NCI-H345 (cell line): Measurements from ENCODE around the gene MTFR2.

ENCODE experiments used
- DNase-seq: peaks from one replicate; lab custom pipeline; 2025; lab: John Stamatoyannopoulos, UW

Gene MTFR2

GRCh38 chr6:136249811-136250685 is at the start of gene MTFR2:
MTFR2 (minus strand) TSS chr6:136250311; CDS start chr6:136249099, 1,212 bp downstream.
- peak; percentile 99 for DNase-seq

DNA sequence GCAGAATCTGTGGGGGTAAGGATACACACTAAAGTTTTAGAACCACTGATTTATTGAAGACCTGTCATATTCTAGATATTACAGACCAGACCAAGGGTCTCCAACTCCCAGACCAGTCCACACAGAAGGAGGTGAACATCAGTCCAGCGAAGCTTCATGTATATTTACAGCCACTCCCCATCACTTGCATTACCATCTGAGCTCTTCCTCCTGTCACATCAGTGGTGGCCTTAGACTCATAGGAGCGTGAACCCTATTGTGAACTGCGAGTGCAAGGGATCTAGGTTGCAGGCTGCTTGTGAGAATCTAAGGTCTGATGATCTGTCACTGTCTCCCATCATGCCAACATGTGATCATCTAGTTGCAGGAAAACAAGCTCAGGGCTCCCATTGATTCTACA is 44.5 kb upstream of the MTFR2 start:
- no peak for DNase-seq

DNA sequence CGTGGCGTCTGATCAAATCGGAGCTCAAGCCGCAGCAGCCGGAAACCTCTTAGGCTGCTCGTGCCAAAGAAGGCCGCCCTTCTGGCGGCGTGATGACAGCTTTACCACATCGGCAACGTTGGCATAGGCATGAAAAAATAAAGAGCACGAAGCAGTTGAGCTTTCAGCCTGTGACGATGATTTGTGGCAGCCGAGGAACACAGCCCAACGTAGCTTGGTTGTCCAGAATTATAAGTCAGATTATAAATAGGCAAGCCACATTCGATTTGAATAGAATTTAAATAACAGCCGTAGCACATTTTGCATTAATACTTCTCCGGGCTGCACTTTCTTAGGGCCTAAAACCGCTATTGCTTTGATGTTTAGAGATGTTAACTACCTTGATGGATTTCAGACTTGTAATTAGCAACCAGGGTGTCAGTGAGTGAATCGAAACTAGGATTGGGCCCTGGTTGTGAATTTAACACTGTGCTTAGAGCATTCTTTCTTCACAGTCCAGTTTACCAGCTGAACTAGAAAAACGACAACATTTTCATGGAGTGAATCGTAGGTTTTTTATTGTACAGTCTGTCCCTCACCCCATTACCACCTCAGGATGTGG is 40.4 kb upstream of the MTFR2 start:
- DNase-seq, result peak; percentile 72

- DNase-seq, result peak; percentile 99
Measured at GRCh38 chr6:136289579-136290409, 39.7 kb upstream of the MTFR2 start, which contains the start of gene BCLAF1. BCLAF1 (minus strand) TSS chr6:136289846; CDS start chr6:136279866, 9,980 bp downstream.

GRCh38 chr6:136289327-136289578 is 39.1 kb upstream of the MTFR2 start:
- peak; percentile 93 for DNase-seq

DNA sequence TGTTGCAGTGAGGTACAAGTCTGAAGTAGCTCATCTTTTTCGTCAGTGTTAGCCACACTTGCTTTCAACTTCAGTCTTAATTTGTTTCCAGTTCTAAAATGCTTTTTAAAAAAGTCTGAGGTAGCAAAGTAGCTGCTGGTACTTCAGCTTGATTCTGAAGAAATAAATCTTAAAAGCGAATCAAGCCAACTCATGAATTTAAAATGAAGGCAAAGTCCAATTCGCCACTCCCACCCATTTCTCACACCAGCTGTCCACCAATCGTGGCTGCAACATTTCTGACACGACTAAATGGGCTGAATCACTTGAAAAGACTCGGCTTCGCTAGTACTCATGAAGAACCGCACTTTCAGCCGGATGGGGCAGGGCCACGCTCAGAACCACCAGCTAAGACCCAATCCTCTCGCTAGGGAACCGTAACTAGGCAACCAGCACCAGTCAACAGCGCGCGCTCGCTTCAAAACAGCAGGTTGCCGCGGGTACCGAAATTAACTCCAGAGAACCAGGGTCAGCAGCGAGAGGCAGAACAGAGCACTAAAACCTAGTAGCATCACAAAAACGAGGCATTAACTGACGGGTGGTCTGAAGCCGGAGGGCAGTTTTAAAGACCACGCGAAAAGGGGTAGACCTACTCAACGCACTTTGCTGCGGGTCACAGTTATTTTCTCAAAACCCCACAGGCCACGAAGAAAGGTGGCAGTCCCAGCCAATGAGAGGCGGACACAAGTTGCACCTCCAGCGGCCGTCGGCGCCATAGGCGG is 38.6 kb upstream of the MTFR2 start:
- DNase-seq, result peak; percentile 68

DNA sequence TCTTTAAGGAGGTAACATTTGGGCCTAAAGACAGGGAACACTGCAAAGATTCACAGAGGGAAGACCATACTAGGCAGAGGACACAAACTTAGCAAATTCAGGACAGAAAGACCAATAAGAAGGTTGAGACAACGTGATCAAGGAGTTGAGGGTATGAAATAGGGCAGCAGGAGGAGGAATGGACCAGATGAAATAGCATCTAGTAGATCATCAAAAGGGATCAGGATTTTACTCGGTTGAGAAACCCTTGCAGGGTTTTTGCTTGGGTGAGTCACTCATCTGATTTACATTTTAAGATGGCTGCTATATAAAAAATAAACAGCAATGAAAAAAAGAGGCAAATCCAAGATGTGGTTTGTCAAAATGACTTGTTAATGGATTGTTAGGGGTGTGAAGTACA is 34.8 kb upstream of the MTFR2 start:
- no peak for DNase-seq

- DNase-seq, result no peak
Measured at GRCh38 chr6:136282906-136283305, 32.8 kb upstream of the MTFR2 start.

DNA sequence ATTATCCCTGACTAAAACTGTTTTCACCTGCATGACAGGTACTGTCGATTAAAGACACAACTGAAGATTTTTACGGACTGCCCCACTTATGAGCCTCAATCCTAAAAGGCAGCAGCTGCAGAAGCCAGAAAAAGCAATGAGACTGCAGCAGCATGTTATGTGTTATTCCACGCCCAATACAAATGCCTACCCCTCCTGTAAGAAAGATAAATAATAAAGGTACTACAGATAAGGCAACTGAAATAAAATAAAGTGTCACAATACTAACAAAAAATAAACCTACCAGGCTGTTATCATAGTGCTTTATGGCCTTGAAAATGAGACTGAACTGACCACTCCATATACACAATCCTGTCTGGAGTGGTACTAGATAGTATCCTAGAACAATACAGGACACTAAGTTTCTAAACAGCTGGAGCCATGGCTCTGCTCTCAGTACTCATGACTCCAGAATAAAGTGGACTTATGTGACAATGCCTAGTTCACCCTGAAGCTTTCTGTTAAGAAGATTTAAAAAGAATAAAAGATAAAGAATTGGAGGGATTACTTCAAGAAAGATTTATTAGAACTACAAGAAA is 30.0 kb upstream of the MTFR2 start:
- DNase-seq, result no peak

DNA sequence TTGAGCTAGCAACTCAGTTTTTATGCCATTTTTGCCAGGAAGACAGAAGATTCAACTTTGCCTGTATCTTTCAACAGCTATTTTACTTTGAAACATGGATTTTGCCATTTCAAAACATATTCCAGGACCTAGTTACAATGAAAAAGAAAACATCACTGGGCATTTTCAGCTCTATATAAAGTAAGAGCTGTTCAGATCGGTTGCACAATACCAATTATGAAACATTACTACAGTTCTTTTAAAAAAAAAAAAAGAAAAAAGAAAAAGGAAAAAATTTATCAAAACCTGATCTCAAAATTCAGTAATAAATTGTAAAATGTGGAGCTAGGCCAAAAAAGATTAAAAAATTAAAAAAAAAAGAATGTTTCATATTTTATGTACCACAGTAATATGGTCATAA is 24.0 kb upstream of the MTFR2 start:
- DNase-seq, result no peak

DNA sequence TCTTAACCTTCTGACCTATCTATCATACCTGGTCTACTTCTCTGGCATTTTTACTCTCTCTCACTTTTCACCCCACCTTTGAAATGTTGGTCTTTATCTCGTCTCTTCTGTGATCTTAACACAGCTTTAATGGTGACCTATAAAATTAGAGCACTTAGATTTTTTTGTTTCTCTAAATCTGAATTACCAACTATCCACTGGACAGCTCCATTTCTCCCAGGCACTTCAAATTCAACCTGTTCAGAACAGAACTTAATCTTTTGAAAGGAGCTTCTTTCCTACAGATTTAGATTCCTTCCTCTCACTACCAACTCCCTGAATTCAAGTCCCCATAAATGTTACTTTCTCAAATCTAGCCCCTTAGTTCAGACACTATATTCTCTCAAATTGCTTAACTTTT is 15.0 kb upstream of the MTFR2 start:
- DNase-seq, result no peak

- no peak for DNase-seq
Measured at GRCh38 chr6:136262940-136263339, 12.8 kb upstream of the MTFR2 start.

DNA sequence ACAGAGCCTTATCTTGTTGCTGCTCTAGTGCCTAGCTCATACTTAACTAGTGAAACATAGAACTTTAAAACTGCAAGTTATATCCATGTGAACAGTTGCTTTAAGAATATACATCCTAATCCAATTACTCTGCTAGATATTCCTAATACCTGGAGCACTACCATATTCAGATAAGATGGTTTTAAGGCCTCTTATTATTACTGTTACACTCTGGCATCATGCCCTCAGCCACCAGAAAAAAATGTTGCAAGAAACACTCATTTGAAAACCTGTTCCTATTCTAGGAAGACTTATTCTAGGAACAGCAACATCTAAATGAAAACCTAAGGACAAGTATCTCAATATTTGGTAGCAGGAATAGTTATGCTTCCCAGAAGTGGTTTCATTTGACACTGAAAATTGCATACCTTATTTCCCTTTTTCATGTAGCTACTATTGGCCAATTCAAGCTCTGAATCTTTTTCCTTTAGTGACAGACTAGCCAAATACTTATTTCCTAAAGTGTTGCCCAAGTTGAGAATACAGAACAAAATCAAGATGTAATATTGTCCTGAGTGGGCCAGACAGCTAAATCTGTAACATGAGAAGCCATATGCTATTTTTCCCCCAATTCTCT is 4.8 kb upstream of the MTFR2 start:
- DNase-seq, result no peak

DNA sequence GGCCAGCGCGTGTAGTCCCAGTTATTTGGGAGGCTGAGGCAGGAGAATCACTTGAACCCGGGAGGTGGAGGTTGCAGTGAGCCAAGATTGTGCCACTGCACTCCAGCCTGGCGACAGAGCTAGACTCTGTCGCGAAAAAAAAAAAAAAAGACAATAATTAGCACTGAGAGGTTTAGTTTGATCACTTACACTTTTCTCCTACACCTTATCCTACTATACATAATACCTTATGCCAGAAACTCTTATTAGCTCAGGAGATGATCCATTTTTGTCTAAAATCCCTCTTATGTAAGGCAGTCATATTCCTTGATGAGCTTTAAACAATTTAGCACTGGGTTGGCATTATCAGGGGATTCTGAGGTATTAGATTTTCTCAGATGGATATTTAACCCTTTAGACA is 3.6 kb upstream of the MTFR2 start:
- no peak for DNase-seq

- no peak for DNase-seq
Measured at GRCh38 chr6:136252441-136252840, 2.3 kb upstream of the MTFR2 start.

GRCh38 chr6:136251394-136251793 is 1.3 kb upstream of the MTFR2 start:
- no peak for DNase-seq

GRCh38 chr6:136250686-136251008 is 536 bp upstream of the MTFR2 start:
- no peak for DNase-seq

DNA sequence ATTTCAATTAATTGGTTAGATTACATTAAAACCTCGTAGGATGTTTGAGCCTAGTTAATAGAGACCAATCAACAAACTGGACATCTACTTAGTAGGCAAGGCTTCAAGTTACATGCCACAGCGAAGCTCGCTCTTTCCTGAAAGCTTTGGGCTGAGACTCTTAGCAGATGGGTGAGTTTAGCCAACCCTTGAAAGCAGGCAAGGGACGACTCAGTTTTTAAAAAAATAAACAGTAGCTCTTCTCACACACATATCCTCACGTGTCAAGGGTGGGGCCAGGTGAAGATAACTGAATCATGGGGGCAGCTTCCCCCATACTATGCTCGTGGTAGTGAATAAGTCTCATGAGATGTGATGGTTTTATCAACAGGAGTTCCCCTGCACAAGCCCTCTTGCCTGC is 775 bp downstream of the MTFR2 start:
- no peak for DNase-seq

- no peak for DNase-seq
Measured at GRCh38 chr6:136244061-136244616, 6.0 kb downstream of the MTFR2 start.

DNA sequence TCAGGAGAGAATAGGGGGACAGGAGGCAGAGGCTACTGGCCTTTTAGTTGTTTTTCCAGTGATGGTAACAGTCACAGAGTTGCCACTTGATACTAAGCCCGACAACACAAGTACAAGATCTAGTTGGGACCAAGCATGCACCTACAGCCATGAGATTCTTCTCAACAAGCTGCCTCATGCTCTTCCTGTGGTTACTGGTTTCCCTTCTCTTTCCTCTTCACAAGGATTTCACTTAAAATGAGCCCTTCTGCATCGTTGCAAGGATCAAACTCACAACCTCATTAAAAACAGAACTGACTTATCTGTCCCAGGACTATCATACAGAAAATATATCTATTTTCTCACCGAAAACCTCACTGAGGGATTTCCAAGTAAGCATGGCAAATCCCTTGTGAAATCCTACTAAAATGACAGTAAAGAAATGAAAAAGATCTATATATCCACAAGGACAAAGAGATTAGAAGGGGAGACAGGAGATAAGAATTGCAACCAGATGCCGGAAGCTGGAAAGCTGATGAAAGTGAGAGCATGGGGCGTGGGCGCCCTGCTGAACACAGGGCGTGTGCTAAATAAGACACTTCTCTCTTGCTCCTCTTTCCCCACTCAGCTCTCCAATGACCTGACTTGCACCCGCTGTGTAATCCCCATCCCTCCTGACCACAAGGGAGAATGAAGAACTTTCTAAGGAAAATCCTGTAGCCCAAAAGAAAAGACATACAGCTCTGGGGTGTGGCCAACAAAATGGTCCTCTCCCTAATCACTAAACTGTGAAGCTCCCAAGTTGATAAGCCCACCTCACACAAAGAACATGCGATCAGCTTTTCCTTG is 13.4 kb downstream of the MTFR2 start:
- no peak for DNase-seq
